Lower leg skin (tissue), 3 donors: ENCODE data around the gene VRK3.

Source experiments
- CTCF ChIP-seq, 3 donors: fragments of 450-650 bp; IDR thresholded peaks; one replicate each; pipeline ENCODE4 v1.5.1; 2016; ENCODE audit warnings: antibody characterized with exemption in 3 of 3, mild to moderate bottlenecking in 3 of 3, moderate library complexity in 2 of 3
- POLR2A ChIP-seq, 2 donors: fragments of 450-650 bp; IDR thresholded peaks; one replicate each; pipeline ENCODE4 v1.6.1; 2016 to 2017; ENCODE audit warnings: antibody characterized with exemption in 2 of 2, mild to moderate bottlenecking in 1 of 2, moderate library complexity in 1 of 2

DNA sequence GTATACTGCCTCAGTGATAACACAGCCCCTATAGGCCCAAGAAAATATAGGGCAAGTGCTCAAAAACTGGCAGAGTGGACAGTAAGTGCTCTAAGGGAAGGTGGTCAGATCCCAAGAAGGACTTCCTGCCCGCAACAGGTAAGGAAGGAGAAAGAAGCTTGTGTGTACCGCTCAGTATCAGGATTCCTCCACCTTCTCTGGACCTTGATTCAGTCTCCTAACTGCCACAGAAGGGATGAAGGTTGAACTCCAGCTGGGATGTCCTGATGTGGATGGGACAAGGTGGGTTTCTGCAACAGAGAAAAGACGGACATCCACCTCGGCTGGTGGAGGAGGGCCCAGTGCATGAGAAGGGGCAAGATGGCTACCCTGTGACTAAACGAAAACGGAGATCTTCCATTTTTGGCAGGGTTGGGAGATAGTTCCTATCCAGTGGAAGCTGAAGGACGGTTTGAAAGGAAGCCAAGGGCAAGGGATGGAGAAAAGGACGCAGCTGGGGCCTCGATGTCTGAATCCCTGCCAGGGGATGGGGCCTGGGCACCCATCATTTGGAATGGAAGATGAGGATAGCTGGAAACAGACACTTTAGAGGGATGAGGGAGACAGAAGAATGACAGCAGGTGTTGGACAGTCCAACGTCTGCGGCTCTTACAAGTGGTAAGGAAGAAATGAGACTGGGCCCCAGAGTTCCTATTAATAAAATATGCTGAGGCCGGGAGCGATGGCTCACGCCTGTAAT, 97.5 kb downstream of the VRK3 start:
- TF ChIP-seq CTCF (IDR thresholded peaks at IDR 0.05): no peak
- TF ChIP-seq POLR2A (IDR thresholded peaks at IDR 0.05): no peak
